Measurements from ENCODE around the gene CALCOCO1.

GRCh38 chr12:53720946-53721345 is 6.3 kb downstream of the CALCOCO1 start:
- TF ChIP-seq CTCF (IDR thresholded peaks at IDR 0.05): no peak
- no peak for TF ChIP-seq POLR2A (IDR thresholded peaks at IDR 0.05)
- TF ChIP-seq POLR2AphosphoS5 (IDR thresholded peaks at IDR 0.05): no peak

Measured in breast epithelium (tissue), 3 donors.